GM12892 (cell line): ENCODE results near the gene NPR2. TPM values are rescaled to one million over a fixed set of nuclear protein-coding genes. Genes with fewer than 3 reads are reported as not detected.
A peak's percentile ranks its signal among the peaks of the same experiment; 100 is the strongest.

Experiments
- DNase-seq: peaks from one replicate; pipeline ENCODE4 v3.0.0; 2011; ENCODE audit not compliant: insufficient read length
- FAIRE-seq: peaks from 2 replicates; lab custom pipeline; 2011; peaks lifted over from hg19 to GRCh38; lab: Jason Lieb, UNC
- POLR2A ChIP-seq: IDR thresholded peaks from 2 replicates; pipeline ENCODE4 v1.6.1; 2011; ENCODE audit warnings: low read depth, low read length, control low read depth
- POLR2AphosphoS5 ChIP-seq: IDR thresholded peaks from 2 replicates; pipeline ENCODE4 v1.6.1; 2011; ENCODE audit warnings: low read depth, low read length, control low read depth
- TAF1 ChIP-seq: IDR thresholded peaks from 2 replicates; pipeline ENCODE4 v1.6.1; 2011; ENCODE audit warnings: low read depth, mild to moderate bottlenecking, control low read depth, low read length, borderline replicate concordance
- polyA plus RNA-seq: library from polyadenylated mRNA; unstranded; fragments of >200 nt; gene quantifications from one replicate; pipeline ENCODE4 v1.2.1, GENCODE V29; 2012; ENCODE audit warnings: missing spikeins, inconsistent platforms; ENCODE audit not compliant: missing spikeins

The NPR2 gene
- polyA plus RNA-seq = 10.0 TPM

- DNase-seq (no peak), FAIRE-seq (no peak)
- TF ChIP-seq TAF1 (no peak), POLR2AphosphoS5 (no peak), POLR2A (no peak)
These were observed at the start of gene NPR2 for GRCh38 chr9:35791297-35791921. NPR2 (plus strand) TSS chr9:35791591; CDS start chr9:35792409, 818 bp downstream.

GRCh38 chr9:35741740-35742139, 49.7 kb upstream of the NPR2 start:
- no peak for TF ChIP-seq TAF1
- no peak for TF ChIP-seq POLR2AphosphoS5
- no peak for TF ChIP-seq POLR2A
- DNase-seq = no peak
- FAIRE-seq = no peak

GRCh38 chr9:35743452-35743851, 47.9 kb upstream of the NPR2 start:
- TF ChIP-seq POLR2A (no peak), POLR2AphosphoS5 (no peak), TAF1 (no peak)
- no peak for FAIRE-seq

GRCh38 chr9:35743880-35744518, 47.4 kb upstream of the NPR2 start:
- no peak for DNase-seq
- FAIRE-seq = no peak
- TF ChIP-seq POLR2AphosphoS5 (no peak), TAF1 (no peak), POLR2A (no peak)

More at GRCh38 chr9:35743452-35743851, 47.9 kb upstream of the NPR2 start:
- DNase-seq = no peak

- DNase-seq (no peak), FAIRE-seq (no peak)
- TF ChIP-seq TAF1 (no peak), POLR2AphosphoS5 (no peak)
These were observed 45.8 kb upstream of the NPR2 start for GRCh38 chr9:35745569-35745968.

GRCh38 chr9:35746583-35746982, 44.8 kb upstream of the NPR2 start:
- FAIRE-seq = no peak
- TF ChIP-seq POLR2AphosphoS5 (no peak), TAF1 (no peak), POLR2A (no peak)
- DNase-seq = no peak

- FAIRE-seq (peak; percentile 38), DNase-seq (no peak)
- TF ChIP-seq POLR2A (no peak), POLR2AphosphoS5 (no peak), TAF1 (no peak)
These were observed 43.0 kb upstream of the NPR2 start for GRCh38 chr9:35748242-35748857.

- peak; percentile 84 for FAIRE-seq
- DNase-seq = peak; percentile 79
- TF ChIP-seq TAF1 = no peak
- TF ChIP-seq POLR2A = peak; percentile 68; the same call in 1 of the 2 replicates
These were observed 42.4 kb upstream of the NPR2 start, which contains the start of the genes GBA2 and RGP1 for GRCh38 chr9:35748858-35749514. GBA2 (minus strand) TSS chr9:35749228; CDS start chr9:35748704, 524 bp downstream. RGP1 (plus strand) TSS chr9:35749287; CDS start chr9:35749756, 469 bp downstream.

GRCh38 chr9:35749515-35750255, 41.7 kb upstream of the NPR2 start:
- no peak for DNase-seq
- no peak for TF ChIP-seq POLR2AphosphoS5
- TF ChIP-seq TAF1 = no peak
- no peak for TF ChIP-seq POLR2A
- peak; percentile 67 for FAIRE-seq

GRCh38 chr9:35750256-35750531, 41.2 kb upstream of the NPR2 start:
- FAIRE-seq = no peak
- no peak for TF ChIP-seq TAF1
- no peak for TF ChIP-seq POLR2AphosphoS5
- no peak for TF ChIP-seq POLR2A
- DNase-seq = no peak

- FAIRE-seq (no peak), DNase-seq (no peak)
- TF ChIP-seq POLR2AphosphoS5 (no peak), POLR2A (no peak), TAF1 (no peak)
These were observed 37.9 kb upstream of the NPR2 start for GRCh38 chr9:35753466-35753865.

- TF ChIP-seq TAF1 (no peak), POLR2AphosphoS5 (no peak), POLR2A (no peak)
- no peak for FAIRE-seq
- no peak for DNase-seq
These were observed 37.1 kb upstream of the NPR2 start, which contains the start of gene MSMP for GRCh38 chr9:35754264-35754663. MSMP (minus strand) TSS chr9:35754276; CDS start chr9:35754129, 147 bp downstream.
